Fibroblast of villous mesenchyme (primary cell): Measurements from ENCODE around the gene SYNM. TPM values are rescaled to one million over a fixed set of nuclear protein-coding genes. Genes with fewer than 3 reads are reported as not detected.

Experiments used
- DNase-seq: peaks from one replicate; pipeline ENCODE4 v3.0.0-alpha.2; 2010; ENCODE audit warnings: low read depth
- H3K4me3 ChIP-seq: 2 replicates; pipeline ENCODE4 v1.5.1; 2011; ENCODE audit warnings: low read depth, mild to moderate bottlenecking, low read length
- CTCF ChIP-seq: IDR thresholded peaks from 2 replicates; pipeline ENCODE4 v1.5.1; 2012; ENCODE audit warnings: low read depth, mild to moderate bottlenecking, low read length; ENCODE audit not compliant: insufficient read depth
- total RNA-seq: library from RNA; depleted of rRNA; stranded (reverse); fragments of >200 nt; gene quantifications from 2 replicates; pipeline ENCODE4 v1.2.3, GENCODE V29; 2012

SYNM gene
- total RNA-seq, 1 donor, result 5.6 TPM

GRCh38 chr15:99143655-99144610, 39.1 kb downstream of the SYNM start:
- H3K4me3 ChIP-seq, result no peak overlapping the region
- DNase-seq, result peak; percentile 75
- no peak for TF ChIP-seq CTCF

- DNase-seq, result no peak
- TF ChIP-seq CTCF, result no peak
- no peak overlapping the region for H3K4me3 ChIP-seq
Measured at GRCh38 chr15:99145005-99145404, 40.1 kb downstream of the SYNM start.

- no peak for DNase-seq
- H3K4me3 ChIP-seq, result no peak overlapping the region
- TF ChIP-seq CTCF, result no peak
Measured at GRCh38 chr15:99145778-99146177, 40.9 kb downstream of the SYNM start.

GRCh38 chr15:99146661-99147060, 41.8 kb downstream of the SYNM start:
- DNase-seq, result no peak
- no peak overlapping the region for H3K4me3 ChIP-seq
- no peak for TF ChIP-seq CTCF

- no peak for DNase-seq
- no peak overlapping the region for H3K4me3 ChIP-seq
- TF ChIP-seq CTCF, result no peak
Measured at GRCh38 chr15:99148851-99149276, 44.0 kb downstream of the SYNM start.

GRCh38 chr15:99149366-99149765, 44.5 kb downstream of the SYNM start:
- H3K4me3 ChIP-seq, result no peak overlapping the region
- no peak for TF ChIP-seq CTCF
- DNase-seq, result no peak
